WERI-Rb-1 (cell line): ENCODE results near the gene KRTAP5-4.
"Not testable (repeated sequence)": the region's sequence is repeated elsewhere in the genome, so short reads cannot be mapped to it uniquely, and the experiment has no call there.

ENCODE experiments used
- DNase-seq: peaks from one replicate; pipeline ENCODE4 v3.0.0-alpha.2; 2020
- H3K27ac ChIP-seq: fragments of 250-450 bp; sonication (Bioruptor Pico); 2 replicates; pipeline ENCODE4 v1.5.1; 2020; ENCODE audit warnings: mild to moderate bottlenecking, moderate library complexity
- H3K27me3 ChIP-seq: fragments of 250-450 bp; sonication (Bioruptor Pico); 2 replicates; pipeline ENCODE4 v1.5.1; 2021; ENCODE audit warnings: mild to moderate bottlenecking, low read depth, moderate library complexity; ENCODE audit not compliant: insufficient read depth, severe bottlenecking
- H3K36me3 ChIP-seq: fragments of 250-450 bp; sonication (Bioruptor Pico); 2 replicates; pipeline ENCODE4 v1.5.1; 2020; ENCODE audit warnings: mild to moderate bottlenecking, moderate library complexity
- H3K4me3 ChIP-seq: 2 replicates; pipeline ENCODE4 v1.5.1; 2011; ENCODE audit warnings: low read depth, mild to moderate bottlenecking, control low read depth, low read length
- H3K9me3 ChIP-seq: fragments of 250-450 bp; sonication (Bioruptor Pico); 2 replicates; pipeline ENCODE4 v1.5.1; 2021; ENCODE audit warnings: mild to moderate bottlenecking, moderate library complexity; ENCODE audit not compliant: severe bottlenecking
- CTCF ChIP-seq: IDR thresholded peaks from 2 replicates; pipeline ENCODE4 v1.5.1; 2011; ENCODE audit warnings: low read depth, mild to moderate bottlenecking, control low read depth, inconsistent platforms, low read length

Gene KRTAP5-4

DNA sequence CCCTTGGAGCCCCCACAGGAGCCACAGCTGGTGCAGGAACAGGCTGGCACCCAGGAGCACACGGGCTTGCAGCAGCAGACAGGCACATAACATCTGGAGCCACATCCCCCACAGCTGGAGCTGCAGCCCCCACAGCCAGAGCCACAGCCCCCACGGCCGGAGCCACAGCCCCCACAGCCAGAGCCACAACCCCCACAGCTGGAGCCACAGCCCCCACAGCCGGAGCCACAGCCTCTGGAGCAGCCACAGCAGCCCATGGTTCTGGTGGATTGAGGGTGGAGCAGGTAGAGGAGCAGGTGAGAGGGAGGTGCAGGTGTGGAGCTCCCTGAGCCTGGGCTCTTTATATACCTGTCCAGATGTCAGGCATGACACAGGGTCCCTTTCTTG, 24.0 kb downstream of the KRTAP5-4 start, which contains the start of gene KRTAP5-2:
TSS of gene KRTAP5-2 (minus strand) at position 301 of the 387 bp plus-strand sequence. CDS start at position 257, 44 bp downstream.
- no peak for TF ChIP-seq CTCF
- Histone ChIP-seq H3K4me3 (no peak within 1 kb of the TSS), H3K27ac (no peak within 1 kb of the TSS), H3K36me3 (no peaks in the 10 kb centered on the region), H3K9me3 (no peaks in the 10 kb centered on the region), H3K27me3 (peaks cover 49% of the 10 kb centered on the region)
- DNase-seq: no peak

- DNase-seq: no peak
- Histone ChIP-seq H3K36me3 (no peaks in the 10 kb centered on the region), H3K27ac (no peak overlapping the region), H3K27me3 (peaks cover 52% of the 10 kb centered on the region), H3K4me3 (no peak overlapping the region), H3K9me3 (no peaks in the 10 kb centered on the region)
- no peak for TF ChIP-seq CTCF
These were observed 24.5 kb downstream of the KRTAP5-4 start for GRCh38 chr11:1597331-1597993.

GRCh38 chr11:1596576-1597121, 25.3 kb downstream of the KRTAP5-4 start:
- not testable (repeated sequence) for H3K36me3 ChIP-seq, H3K9me3 ChIP-seq, H3K4me3 ChIP-seq, H3K27ac ChIP-seq, DNase-seq
- peaks cover 51% of the 10 kb centered on the region for H3K27me3 ChIP-seq

- not testable (repeated sequence) for H3K4me3 ChIP-seq
These were observed 25.9 kb downstream of the KRTAP5-4 start for GRCh38 chr11:1595994-1596575.

GRCh38 chr11:1592628-1593027, 29.3 kb downstream of the KRTAP5-4 start:
- TF ChIP-seq CTCF: no peak
- H3K36me3 ChIP-seq: no peaks in the 10 kb centered on the region

More at GRCh38 chr11:1595994-1596575, 25.9 kb downstream of the KRTAP5-4 start:
- DNase-seq, H3K27ac ChIP-seq, H3K9me3 ChIP-seq, H3K36me3 ChIP-seq: not testable (repeated sequence)
- peaks cover 51% of the 10 kb centered on the region for H3K27me3 ChIP-seq

GRCh38 chr11:1589996-1590395, 31.9 kb downstream of the KRTAP5-4 start:
- peaks cover 40% of the 10 kb centered on the region for H3K27me3 ChIP-seq
- H3K4me3 ChIP-seq: no peak overlapping the region
- no peak overlapping the region for H3K27ac ChIP-seq
- no peaks in the 10 kb centered on the region for H3K9me3 ChIP-seq
- no peak for DNase-seq
- no peak for TF ChIP-seq CTCF
- H3K36me3 ChIP-seq: no peaks in the 10 kb centered on the region

More at GRCh38 chr11:1592628-1593027, 29.3 kb downstream of the KRTAP5-4 start:
- no peaks in the 10 kb centered on the region for H3K9me3 ChIP-seq
- H3K4me3 ChIP-seq: no peak overlapping the region
- peaks cover 57% of the 10 kb centered on the region for H3K27me3 ChIP-seq
- no peak for DNase-seq
- H3K27ac ChIP-seq: no peak overlapping the region

DNA sequence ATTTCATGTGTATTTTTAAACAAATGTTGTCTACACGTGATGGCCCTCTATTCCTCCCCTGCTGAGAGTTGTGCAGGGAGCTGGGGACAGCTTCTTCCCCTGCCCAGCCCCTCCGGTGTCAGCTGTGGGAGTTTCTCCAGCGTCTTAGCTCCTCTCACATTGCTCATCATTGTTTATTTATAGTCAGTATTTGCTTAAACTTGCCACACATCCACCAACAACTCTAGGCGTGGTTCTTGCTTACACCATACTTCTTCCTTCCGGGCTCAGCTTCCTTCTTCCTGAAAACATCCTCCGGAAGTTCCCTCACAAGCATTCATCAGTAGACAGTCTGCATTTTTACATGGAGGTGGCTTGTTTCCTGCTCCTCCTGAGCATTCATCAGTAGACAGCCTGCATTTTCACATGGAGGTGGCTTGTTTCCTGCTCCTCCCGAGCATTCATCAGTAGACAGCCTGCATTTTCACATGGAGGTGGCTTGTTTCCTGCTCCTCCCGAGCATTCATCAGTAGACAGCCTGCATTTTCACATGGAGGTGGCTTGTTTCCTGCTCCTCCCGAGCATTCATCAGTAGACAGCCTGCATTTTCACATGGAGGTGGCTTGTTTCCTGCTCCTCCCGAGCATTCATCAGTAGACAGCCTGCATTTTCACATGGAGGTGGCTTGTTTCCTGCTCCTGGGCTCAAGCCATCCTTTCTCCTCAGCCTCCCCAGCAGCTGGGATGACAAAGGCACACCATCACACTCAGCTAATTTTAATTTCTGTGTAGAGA, 32.6 kb downstream of the KRTAP5-4 start:
- H3K4me3 ChIP-seq, DNase-seq, H3K27ac ChIP-seq, H3K9me3 ChIP-seq, H3K36me3 ChIP-seq: not testable (repeated sequence)
- H3K27me3 ChIP-seq: peaks cover 36% of the 10 kb centered on the region
